Activated CD4-positive, alpha-beta T cell treated with anti-CD3 and anti-CD28 coated beads, Interleukin-2, Interleukin-4, amounts not matched to agents 100 ng/mL and 50 ng/mL, durations not matched to agents 16 hours and 8 hours (primary cell): ENCODE data around the gene KCTD7.
"Not testable (repeated sequence)": the region's sequence is repeated elsewhere in the genome, so short reads cannot be mapped to it uniquely, and the experiment has no call there.

Experiments
- DNase-seq: peaks from one replicate; pipeline ENCODE4 v3.0.0-alpha.2; 2020; ENCODE audit warnings: low spot score

The KCTD7 gene

DNA sequence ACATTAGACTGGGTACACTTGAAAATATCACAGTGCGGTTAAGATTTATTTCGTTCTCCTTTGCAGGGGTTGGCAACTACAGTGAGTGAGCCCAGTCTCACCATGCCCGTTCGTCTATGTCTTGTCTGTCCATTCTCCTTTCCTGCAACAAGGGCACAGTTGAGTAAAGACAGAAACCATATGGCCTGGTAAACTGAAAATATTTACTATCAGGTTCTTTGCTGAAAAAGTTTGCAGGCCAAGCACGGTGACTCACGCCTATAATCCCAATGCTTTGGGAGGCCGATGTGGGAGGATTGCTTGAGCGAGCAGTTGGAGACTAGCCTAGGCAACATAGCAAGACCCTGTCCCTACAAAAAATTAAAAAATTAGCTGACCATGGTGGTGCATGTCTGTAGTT, 11.4 kb upstream of the KCTD7 start:
- DNase-seq, result no peak

DNA sequence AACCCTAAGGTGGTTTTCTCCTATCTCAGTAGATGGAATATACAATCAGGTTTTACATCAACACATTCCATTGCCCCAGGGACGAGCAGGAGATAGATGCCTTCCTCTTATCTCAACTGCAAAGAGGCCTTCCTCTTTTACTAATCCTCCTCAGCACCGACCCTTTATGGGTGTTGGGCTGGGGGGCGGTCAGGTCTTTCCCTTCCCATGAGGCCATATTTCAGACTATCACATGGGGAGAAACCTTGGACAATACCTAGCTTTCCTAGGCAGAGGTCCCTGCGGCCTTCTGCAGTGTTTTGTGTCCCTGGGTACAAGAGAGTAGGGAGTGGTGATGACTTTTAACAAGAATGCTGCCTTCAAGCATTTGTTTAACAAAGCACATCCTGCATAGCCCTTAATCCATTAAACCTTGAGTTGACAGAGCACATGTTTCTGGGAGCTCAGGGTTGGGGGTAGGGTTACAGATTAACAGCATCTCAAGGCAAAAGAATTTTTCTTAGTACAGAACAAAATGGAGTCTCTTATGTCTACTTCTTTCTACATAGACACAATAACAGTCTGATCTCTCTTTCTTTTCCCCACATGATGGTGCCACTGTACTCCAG, 9.2 kb upstream of the KCTD7 start:
- not testable (repeated sequence) for DNase-seq

DNA sequence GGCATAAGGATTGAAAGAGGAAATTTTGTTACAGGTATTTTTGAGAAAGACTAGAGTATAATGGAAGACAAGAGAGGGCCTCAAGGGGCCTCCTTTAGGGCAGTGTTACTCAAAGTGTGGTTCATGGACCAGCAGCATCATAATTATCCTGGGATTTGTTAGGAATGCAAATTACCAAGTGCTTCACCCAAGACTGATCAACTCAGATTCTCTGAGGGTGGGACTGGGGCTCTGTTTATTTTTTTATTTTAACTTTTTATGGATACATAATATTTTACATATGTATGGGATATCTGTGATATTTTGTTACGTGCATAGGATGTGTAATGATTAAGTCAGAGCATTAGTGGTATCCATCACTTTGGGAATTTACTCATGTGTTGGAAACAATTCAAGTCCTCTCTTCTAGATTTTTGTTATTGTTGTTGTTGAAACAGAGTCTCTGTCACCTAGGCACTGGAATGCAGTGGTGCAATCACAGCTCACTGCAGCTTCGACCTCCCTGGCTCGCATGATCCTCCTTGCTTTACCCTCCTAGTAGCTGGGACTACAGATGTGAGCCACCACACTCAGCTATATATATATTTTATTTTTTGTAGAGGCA, 2.2 kb upstream of the KCTD7 start:
- DNase-seq, result no peak

DNA sequence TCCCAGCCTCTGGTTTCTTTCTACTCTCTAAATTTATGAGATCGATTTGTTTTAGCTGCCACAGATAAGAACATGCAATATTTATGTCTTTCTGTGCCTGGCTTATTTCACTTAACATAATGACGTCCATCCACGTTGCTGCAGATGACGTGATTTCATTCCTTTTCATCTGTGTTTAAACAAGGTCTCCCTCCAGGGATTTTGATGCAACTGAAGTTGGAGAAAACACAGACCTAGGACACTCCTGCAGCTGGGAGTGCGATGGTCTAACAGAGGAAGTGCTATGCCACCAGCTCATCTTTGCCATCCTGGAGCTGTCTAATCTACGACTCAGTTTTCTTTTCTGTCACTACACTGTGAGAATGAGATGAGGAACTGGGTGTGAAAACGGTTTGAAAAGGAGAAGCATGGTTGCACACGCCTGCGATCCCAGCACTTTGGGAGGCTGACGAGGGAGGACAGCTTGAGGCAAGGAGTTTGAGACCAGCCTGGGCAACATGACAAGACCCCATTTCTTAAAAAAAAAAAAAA, 1.5 kb upstream of the KCTD7 start:
- DNase-seq, result no peak

DNA sequence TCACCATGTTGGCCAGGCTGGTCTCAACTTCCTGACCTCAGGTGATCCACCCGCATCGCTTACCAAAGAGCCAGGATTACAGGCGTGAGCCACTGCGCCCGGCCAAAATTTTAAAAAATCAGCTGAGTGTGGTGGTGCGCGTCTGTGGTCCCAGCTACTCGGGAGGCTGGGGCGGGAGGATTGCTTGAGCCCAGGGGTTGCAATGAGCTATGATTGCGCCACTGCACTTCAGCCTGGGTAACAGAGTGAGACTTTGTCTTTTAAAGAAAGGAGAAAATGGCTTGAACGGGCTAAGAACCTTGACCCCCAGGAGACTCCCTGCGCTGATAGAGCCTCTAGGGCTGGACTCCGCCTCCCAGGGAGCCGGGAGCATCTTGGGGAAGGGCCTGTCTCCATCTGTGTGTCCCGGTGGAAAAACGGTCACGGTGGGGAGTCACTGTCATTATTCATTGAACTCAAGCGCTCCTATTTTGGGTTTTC, 760 bp upstream of the KCTD7 start:
- DNase-seq, result no peak

DNA sequence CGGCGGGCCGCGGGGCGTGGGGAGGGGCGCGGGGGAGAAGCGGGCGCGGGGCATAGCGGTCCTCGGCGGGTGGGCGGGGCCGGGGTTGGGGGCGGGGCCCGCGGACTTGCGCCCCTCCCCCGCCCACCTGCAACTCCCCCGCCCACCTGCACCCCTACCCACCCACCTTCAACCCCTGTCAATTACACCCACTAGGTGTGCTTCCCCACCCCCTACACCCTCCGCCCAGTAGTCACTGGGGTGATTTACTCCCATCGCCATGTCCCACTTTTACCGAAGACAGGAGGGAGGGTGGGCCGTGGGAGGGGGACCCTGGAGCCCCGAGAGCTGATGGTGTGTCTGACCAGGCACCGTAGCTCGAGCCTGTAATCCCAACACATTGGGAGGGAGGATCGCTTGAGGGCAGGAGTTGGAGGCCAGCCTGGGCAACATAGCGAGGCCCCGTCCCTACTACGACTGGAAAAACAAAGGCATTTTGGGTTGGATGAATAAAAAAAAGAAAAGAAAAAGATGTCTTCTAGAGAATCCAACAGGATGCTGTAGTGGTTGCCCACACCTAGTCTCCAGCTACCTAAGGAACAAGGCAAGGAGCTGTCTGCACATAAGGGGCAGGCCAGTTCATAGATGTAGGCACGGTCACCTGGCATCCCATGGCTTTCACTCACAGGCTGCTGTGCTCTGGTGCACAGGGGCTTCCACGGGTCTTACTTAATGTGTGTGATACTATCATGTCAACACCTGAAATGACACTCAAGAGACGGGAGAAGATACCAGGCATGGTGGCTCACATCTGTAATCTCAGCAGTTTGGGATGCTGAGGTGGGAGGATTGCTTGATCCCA, 761 bp downstream of the KCTD7 start:
- DNase-seq, result no peak

DNA sequence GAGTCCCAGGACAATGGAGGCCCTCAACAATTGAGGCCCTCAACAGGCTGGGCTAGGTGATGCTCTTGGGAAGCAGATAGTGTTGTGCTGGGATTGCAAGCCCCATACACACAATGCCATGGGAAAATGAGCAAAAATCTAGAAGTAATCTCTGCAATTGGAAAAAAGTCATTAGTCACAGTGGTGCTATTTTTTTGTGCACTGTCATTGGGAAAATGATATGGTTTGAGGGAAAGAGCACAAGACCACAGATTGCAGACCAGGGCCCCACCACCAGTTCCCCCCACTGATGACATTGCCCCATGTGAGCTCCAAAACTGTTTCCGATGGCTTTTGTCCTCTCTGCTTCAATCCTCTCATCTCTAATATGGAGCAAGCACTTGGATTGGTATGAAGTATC, 1.9 kb downstream of the KCTD7 start:
- no peak for DNase-seq

DNA sequence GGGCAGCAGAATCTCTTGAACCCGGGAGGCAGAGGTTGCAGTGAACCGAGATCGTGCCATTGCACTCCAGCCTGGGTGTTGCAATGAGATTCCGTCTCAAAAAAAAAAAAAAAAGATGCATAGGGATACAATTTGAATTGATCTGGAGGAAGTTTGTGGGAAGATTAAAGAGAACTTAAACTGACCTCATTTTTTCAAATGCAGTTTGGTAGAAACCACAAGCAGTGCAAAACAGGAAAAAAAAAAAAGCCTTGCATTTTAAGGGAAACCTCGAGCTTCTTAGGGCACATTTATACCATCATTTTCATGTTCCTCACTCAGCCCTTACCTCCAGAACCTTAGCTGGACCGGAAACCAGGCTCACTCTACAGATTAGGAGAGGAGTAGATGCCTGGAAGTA, 2.8 kb downstream of the KCTD7 start:
- no peak for DNase-seq

DNA sequence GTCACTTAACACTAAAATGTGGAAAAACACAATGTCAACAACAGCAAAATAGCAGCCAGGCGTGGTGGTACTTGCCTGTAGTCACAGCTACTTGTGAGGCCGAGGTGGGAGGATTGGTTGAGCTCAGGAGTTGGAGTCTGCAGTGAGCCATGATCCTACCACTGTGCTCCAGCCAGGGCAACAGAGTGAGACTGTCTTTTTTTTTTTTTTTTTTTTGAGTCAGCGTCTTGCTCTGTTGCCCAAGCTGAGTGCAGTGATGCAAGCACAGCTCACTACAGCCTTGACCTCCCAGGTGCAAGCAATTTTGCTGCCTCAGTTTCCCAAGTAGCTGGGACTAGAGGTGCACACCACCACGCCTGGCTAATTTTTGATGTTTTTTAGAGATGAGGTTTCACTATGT, 6.1 kb downstream of the KCTD7 start:
- DNase-seq, result no peak

DNA sequence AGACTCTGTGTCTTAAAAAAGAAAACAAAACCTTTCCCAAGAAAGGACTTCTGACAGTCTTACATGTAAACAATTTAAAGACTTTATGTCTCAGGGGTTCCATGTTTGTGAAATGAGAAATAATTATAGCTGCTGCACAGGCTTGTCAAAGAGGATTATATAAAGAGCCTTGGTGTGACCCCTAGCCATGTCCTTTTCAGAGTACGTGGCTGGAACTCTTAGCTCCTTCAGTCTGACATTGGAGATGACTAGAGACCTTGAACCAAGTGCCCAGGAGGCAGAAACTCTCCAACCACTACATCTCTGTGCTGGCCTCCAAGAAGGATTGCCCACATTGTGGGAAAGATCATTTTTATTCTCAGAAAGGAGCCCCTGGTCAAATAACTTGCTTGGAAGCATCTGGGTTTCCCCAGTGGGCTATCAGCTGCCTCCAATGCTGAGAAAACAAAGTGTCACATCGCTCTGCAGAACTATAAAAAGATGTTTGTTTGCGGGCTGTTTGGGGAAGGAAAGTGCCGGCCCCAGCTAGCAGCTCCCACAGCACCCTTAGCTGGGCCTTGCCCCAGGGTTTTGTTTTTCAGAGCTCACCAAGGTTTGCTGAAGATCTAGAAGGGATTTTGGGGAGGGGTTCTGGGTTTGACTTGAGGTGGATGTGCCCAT, 6.8 kb downstream of the KCTD7 start:
- DNase-seq, result not testable (repeated sequence)

DNA sequence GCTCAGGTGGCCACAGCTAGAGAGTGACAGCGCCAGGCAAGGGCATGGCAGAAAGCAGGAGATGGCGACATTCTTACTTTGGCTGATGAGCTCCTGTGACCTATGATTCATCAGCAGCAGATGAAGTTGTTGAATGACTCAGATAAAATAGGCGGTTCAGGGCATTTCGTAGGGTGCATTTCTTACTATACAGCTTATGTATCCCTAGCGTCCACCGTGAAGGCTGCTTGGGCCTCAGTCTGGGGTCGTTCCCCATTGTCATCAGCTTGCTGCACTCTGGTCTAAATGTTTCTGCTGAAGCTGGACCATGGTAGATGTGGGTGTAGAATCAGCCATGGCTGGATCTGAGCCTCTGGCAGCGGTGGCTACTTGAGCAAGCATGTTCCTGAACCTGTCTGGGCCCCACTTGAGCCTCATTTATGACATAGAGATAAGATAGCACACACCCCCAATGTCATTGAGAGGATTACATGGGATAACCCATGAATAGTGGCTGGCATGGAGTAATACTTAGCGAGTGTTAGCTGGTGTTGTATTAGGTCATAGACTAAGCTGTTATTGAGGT, 7.4 kb downstream of the KCTD7 start:
- DNase-seq, result peak; percentile 63

DNA sequence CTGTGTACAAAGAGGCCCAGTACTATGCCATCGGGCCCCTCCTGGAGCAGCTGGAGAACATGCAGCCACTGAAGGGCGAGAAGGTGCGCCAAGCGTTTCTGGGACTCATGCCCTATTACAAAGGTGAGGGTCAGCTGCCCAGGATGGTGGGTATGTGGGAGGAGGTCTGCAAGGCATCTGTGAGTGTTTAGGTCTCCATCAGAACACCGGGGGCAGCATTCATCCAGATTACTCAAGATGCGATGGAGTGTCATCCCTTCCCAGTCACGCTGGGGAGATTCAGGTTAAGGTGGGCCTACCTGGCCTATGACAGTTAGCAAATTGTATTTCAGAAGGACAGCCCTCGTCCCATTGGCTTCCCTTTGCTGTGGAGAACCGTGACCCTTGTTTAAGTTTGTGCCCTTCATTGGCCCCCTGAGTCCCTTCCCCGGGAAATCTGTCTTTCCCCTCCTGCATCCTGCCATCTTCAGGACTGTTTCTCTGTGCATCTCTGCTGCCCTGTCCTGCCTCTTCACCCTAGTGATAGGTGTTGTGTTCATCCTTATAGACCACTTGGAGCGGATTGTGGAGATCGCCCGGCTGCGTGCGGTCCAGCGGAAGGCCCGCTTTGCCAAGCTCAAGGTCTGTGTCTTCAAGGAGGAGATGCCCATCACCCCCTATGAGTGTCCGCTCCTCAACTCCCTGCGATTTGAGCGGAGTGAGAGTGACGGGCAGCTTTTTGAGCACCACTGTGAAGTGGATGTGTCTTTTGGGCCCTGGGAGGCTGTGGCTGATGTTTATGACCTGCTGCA, 9.8 kb downstream of the KCTD7 start:
- DNase-seq, result no peak

DNA sequence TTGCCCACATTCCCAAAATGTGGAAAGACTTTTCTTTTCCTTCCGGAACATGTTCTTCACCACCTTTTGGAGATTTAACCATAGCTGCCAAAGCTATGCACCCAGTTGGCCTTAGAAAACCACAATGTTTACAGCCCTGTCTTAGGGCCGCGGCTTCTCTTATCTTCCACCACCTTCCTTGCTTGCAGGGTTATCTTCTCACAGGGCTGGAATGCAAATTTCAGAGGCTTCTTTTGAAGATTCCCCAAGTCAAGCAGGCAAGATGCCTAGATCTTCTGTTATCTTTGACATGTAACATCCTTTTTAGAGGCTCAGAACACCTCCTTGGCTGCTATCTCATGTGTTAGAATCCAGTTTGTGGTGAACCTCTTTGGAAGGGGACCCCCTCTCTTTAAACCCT, 11.1 kb downstream of the KCTD7 start:
- DNase-seq, result no peak

DNA sequence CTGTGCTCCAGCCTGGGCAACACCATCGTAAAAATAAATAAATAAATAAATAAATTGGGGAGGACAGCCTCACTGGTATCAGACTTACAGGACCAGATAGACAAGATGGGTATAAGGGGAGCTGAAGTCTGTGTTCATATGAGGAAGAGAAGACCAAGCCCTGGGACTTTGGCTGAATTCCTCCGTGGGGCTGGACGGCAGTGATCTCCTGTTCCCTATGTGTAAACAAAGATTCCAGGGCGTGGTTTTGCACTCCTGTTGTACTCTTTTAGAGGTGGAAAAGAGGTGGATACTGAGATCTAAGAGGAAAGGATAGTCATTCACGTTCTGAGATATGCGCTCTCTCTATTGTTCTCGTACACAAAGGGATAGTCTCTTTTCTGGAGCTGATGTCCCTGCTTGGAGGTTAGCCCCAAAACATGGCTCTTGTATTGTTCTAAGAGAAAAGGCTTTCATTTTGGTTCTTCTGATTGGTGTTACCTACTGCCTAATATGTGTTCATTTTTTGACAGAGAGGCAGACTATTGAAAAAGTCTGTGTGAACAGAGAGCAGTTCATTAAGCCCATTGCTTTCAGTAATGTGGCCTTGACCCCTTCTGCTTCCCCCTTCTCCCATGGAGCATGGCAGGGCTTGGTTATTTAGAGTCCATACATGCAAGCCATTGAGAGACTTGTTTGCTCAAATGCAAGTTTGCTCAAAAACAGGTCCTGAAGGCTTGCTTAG, 12.3 kb downstream of the KCTD7 start:
- no peak for DNase-seq

DNA sequence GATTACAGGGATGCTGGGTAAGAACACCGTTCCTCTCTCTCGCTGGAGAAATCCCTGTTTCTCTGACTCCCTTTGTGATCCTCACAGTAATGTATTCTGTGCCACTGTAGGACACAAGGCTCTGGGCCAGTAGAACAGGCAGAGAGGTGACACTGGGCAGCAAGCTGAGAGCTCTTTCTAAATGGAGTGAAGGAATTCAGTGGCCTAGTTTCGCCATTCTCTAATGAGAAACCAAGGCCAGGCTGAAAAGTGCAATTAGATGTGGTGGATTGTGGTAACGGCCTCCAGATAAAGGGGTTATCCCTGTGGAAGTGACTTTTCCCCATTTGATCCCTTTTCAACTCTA, 12.8 kb downstream of the KCTD7 start:
- no peak for DNase-seq

DNA sequence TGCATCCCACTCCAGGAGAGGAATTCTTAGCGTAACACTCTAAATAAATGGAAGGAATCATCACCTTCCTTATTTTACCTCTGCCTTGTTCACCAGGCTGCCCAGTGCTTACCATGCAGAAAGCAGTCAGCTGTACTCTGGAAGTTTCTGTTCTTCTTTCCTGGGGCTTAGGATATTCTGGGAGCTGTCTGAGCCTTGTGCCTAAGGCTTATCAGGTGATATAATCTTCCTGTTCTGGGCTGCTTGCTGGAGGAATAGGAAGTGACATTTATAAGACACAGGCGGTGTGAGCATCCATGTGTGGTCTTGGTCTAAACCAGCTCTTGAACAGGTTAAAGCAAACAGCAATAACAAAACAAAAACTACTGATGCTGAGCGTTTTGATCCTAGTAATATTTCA, 13.5 kb downstream of the KCTD7 start:
- DNase-seq, result no peak

DNA sequence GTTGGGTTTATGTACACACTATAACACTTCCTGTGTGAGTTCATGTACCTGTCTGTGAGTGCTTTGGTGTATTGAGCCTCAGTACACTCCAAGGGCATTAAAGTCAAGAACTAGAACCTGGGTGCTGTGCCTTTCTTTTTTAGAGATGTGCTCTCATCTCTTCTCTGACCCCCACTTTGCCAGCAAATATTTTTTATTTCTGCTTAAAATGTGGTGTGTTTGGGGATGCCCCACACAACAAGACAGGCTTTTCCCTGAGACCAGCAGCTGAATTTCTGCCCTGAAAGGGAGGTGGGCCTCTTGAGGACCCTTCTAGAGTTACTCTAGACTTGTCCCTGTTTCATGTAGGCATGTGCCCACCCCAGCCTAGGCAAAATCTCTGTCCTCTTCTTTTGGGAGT, 14.3 kb downstream of the KCTD7 start:
- DNase-seq, result no peak

DNA sequence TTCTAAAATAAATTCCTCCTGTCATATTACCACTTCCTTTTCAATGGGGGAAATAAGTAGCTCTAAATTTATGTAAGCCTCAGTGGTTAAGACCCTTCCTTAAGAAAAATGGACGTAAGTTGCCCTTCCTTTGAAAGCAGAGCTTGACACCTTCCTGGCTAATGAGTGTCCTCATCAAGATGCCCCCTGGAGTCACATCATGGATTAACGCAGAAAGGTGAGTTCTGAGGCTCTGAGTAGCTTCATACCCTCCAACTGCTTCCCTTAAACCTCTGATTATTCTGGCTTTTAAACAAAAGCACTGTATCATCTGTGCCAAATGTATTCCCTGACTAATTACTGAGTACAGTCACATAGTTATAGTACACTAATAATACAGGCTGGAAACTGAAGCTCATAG, 14.7 kb downstream of the KCTD7 start:
- no peak for DNase-seq

DNA sequence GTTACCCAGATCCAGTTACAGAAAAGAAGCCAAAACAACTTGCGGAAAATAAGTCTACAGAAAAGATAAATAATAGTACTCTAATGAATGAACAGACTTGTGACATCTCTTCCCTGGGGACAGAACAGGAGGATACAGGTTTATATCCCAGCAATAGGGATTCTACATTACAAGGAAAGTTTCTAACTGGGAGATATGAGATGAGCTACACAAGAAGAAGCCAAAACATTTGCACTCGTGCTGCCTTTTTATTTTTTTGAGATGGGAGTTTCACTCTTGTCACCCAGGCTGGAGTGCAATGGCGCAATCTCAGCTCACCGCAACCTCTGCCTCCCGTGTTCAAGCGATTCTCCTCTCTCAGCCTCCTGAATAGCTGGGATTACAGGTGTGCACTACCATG, 22.3 kb downstream of the KCTD7 start:
- DNase-seq, result not testable (repeated sequence)

DNA sequence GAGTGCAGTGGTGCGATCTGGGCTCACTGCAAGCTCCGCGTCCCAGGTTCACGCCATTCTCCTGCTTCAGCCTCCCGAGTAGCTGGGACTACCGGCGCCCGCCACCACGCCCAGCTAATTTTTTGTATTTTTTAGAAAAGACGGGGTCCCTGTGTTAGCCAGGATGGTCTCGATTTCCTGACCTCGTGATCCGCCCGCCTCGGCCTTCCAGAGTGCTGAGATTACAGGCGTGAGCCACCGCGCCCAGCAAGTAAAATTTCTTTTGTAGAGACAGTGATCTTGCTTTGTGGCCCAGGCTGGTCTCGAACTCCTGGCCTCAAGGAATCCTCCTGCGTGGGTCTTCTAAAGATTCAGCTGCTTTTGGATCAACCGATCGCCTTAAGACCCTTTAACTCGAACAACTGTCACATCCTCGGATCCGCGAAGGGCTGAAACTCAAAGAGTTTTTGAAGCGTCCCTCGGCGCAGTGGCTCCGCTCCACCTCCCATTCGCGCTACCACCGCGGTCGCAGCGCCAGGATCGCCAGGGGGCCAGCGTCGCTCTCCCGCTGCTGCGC, 25.1 kb downstream of the KCTD7 start:
- DNase-seq, result not testable (repeated sequence)
